BJ (cell line): ENCODE data around the gene TMEM106A. TPM values are rescaled to one million over a fixed set of nuclear protein-coding genes. Genes with fewer than 3 reads are reported as not detected.
"Not testable (repeated sequence)": the region's sequence is repeated elsewhere in the genome, so short reads cannot be mapped to it uniquely, and the experiment has no call there.

Source experiments
- CTCF ChIA-PET: fragments of 350-600 bp; formaldehyde crosslinking; extraction: SDS; loops from one replicate; lab custom pipeline; 2021; ENCODE audit warnings: antibody characterized with exemption, inconsistent platforms; lab: Yijun Ruan, JAX
- POLR2A ChIA-PET: fragments of 300-600 bp; sonication (Branson Sonifier 250); formaldehyde crosslinking; extraction: SDS; loops from one replicate; lab custom pipeline; 2021; ENCODE audit warnings: antibody characterized with exemption; lab: Charles Lee
- DNase-seq: peaks from one replicate; pipeline ENCODE4 v3.0.0-alpha.2; 2011; ENCODE audit warnings: low read depth
- H3K27me3 ChIP-seq: 2 replicates; pipeline ENCODE4 v1.6.0; 2011; ENCODE audit warnings: low read length; ENCODE audit not compliant: control insufficient read depth, insufficient read depth
- H3K36me3 ChIP-seq: 2 replicates; pipeline ENCODE4 v1.5.1; 2011; ENCODE audit warnings: low read length; ENCODE audit not compliant: control insufficient read depth, insufficient read depth
- H3K4me3 ChIP-seq: 2 replicates; pipeline ENCODE4 v1.5.1; 2011; ENCODE audit warnings: low read depth, mild to moderate bottlenecking, control low read depth, low read length
- polyA plus RNA-seq: library from polyadenylated mRNA; depleted of rRNA; stranded (reverse); fragments of >200 nt; gene quantifications from 2 replicates; pipeline ENCODE4 v1.2.3, GENCODE V29; 2011; rRNA removed
- small RNA-seq: library from RNA; depleted of rRNA; stranded (forward); fragments of <200 nt; gene quantifications from one replicate; pipeline ENCODE3, GENCODE V24; 2012; ENCODE audit warnings: low replicate concordance, low read depth; ENCODE audit not compliant: insufficient read length

Gene TMEM106A
- polyA plus RNA-seq, 1 experiment: 9.3 TPM

DNA sequence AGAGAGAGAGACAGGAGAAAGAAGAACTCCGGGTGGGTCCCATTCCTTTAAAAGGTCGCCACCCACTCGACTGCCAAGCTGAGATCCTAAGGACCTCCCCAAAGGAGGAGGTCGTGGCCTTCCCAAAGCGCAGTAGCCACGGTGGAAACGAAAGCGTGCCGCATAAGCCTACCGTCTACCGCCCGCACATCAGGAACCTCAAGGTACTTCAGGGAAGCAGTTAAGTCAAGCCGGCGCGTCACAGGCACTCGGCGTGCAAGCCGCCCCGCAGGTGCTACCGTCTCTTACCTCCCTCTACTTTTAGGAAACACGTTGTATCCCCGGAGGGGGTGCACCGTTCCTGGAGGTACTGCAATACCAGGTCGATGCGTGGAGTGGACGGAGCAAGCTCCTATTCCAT lies 27.9 kb downstream of the TMEM106A start:
- CTCF ChIA-PET, H3K4me3 ChIP-seq, H3K27me3 ChIP-seq, H3K36me3 ChIP-seq, DNase-seq, POLR2A ChIA-PET: not testable (repeated sequence)

DNA sequence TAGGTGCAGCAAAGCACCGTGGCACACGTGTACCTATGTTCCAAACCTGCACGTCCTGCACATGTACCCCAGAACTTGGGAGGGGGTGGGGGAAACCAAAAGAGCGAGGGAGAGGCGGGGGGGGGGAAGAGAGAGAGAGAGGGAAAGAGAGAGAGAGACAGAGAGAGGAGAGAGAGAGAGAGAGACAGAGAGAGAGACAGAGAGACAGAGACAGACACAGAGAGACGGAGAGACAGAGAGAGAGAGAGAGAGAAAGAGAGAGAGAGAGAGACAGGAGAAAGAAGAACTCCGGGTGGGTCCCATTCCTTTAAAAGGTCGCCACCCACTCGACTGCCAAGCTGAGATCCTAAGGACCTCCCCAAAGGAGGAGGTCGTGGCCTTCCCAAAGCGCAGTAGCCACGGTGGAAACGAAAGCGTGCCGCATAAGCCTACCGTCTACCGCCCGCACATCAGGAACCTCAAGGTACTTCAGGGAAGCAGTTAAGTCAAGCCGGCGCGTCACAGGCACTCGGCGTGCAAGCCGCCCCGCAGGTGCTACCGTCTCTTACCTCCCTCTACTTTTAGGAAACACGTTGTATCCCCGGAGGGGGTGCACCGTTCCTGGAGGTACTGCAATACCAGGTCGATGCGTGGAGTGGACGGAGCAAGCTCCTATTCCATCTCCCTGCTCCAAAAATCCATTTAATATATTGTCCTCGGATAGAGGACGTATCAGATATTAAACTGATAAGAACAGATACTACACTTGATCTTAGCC lies 29.1 kb downstream of the TMEM106A start:
- H3K4me3 ChIP-seq, POLR2A ChIA-PET, H3K36me3 ChIP-seq, CTCF ChIA-PET, H3K27me3 ChIP-seq, DNase-seq: not testable (repeated sequence)

DNA sequence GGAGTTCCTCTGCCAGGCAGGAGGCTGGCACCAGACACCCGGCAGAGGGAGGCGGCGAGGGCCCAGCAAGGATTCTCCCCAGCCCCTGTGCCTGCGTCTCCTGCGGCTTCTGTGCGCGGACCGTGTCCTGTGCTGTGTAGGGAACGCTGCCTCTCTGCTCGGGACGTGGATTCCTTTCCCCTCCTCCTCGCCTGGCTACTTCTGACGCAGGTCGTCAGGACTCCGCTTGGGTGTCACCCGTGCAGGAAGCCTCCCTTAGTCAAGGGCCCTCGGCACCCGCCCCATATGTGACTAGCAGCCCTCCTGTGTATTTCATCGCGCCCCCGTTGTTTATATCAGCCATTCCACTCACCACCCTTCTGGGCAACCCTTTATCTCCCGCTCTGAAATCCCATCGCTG lies 34.8 kb downstream of the TMEM106A start:
- CTCF ChIA-PET, DNase-seq: not testable (repeated sequence)

More for the DNA sequence above, 34.8 kb downstream of the TMEM106A start:
- H3K4me3 ChIP-seq, POLR2A ChIA-PET, H3K36me3 ChIP-seq, H3K27me3 ChIP-seq: not testable (repeated sequence)

Small RNAs within 50 kb of the gene (small RNA-seq; reads per million reads assigned to genes)
- not detected for gene AC060780.2
- gene AC060780.3: not detected
- not detected for gene RF00004
- not detected for gene RNU2-1

Other genes starting within 250 kb of the TMEM106A start
- gene AARSD1, start 247.4 kb upstream of the TMEM106A start, polyA plus RNA-seq: 45.2 and 51.6 TPM in 2 replicates
- gene PTGES3L, start 231.8 kb upstream of the TMEM106A start, polyA plus RNA-seq: 3.3 and 3.4 TPM in 2 replicates
- gene RUNDC1, start 231.3 kb upstream of the TMEM106A start, polyA plus RNA-seq: 9.8 and 12.9 TPM in 2 replicates
- 3,309 and 5,343 TPM in 2 replicates for gene RPL27, start 213.5 kb upstream of the TMEM106A start, polyA plus RNA-seq
- gene IFI35, start 205.1 kb upstream of the TMEM106A start, polyA plus RNA-seq: 27.7 and 42.5 TPM in 2 replicates
- gene VAT1, start 189.5 kb upstream of the TMEM106A start, polyA plus RNA-seq: 170 and 245 TPM in 2 replicates
- 0.89 and 1.3 TPM in 2 replicates for gene RND2, start 186.6 kb upstream of the TMEM106A start, polyA plus RNA-seq
- 9.4 and 12.6 TPM in 2 replicates for gene BRCA1, start 86.5 kb upstream of the TMEM106A start, polyA plus RNA-seq
- gene NBR1, start 40.7 kb upstream of the TMEM106A start, polyA plus RNA-seq: 130 and 142 TPM in 2 replicates
- gene CCDC200, start 16.7 kb downstream of the TMEM106A start, polyA plus RNA-seq: not detected in 2 replicates
- not detected in 2 replicates for gene RNU2-1, start 22.1 kb downstream of the TMEM106A start, polyA plus RNA-seq
- gene ARL4D, start 187.1 kb downstream of the TMEM106A start, polyA plus RNA-seq: 29.1 and 33.8 TPM in 2 replicates